RWPE2 (cell line): ENCODE measurements around the gene SPAG16.

ENCODE experiments used
- ATAC-seq: fragments of 200-7000 bp; cut with Tn5 transposase; 3 replicates; pipeline ENCODE4 v1.9.1; 2021; ENCODE audit warnings: low read depth
- DNase-seq: peaks from one replicate; pipeline ENCODE4 v3.0.0-alpha.2; 2020; ENCODE audit warnings: low spot score
- H3K27ac ChIP-seq: fragments of 450-650 bp; 2 replicates; pipeline ENCODE4 v1.5.1; 2017; ENCODE audit warnings: mild to moderate bottlenecking; ENCODE audit not compliant: poor library complexity, severe bottlenecking
- H3K27me3 ChIP-seq: fragments of 250-450 bp; sonication (Bioruptor Pico); 2 replicates; pipeline ENCODE4 v1.5.1; 2021; ENCODE audit warnings: mild to moderate bottlenecking, moderate library complexity; ENCODE audit not compliant: insufficient read depth, poor library complexity, severe bottlenecking
- H3K36me3 ChIP-seq: fragments of 250-450 bp; sonication (Bioruptor Pico); 2 replicates; pipeline ENCODE4 v1.5.1; 2020; ENCODE audit warnings: low read depth, mild to moderate bottlenecking, moderate library complexity
- H3K4me1 ChIP-seq: fragments of 250-450 bp; sonication (Bioruptor Pico); 2 replicates; pipeline ENCODE4 v1.5.1; 2021; ENCODE audit warnings: mild to moderate bottlenecking, moderate library complexity; ENCODE audit not compliant: insufficient read depth, poor library complexity, severe bottlenecking
- H3K4me3 ChIP-seq: fragments of 250-450 bp; sonication (Bioruptor Pico); 2 replicates; pipeline ENCODE4 v1.5.1; 2021; ENCODE audit warnings: mild to moderate bottlenecking, moderate library complexity; ENCODE audit not compliant: severe bottlenecking
- H3K9me3 ChIP-seq: fragments of 250-450 bp; sonication (Bioruptor Pico); 2 replicates; pipeline ENCODE4 v1.5.1; 2021; ENCODE audit warnings: mild to moderate bottlenecking, moderate library complexity; ENCODE audit not compliant: severe bottlenecking
- CTCF ChIP-seq: fragments of 450-650 bp; IDR thresholded peaks from one replicate; pipeline ENCODE4 v1.5.1; 2017; ENCODE audit warnings: mild to moderate bottlenecking, moderate library complexity; ENCODE audit not compliant: poor library complexity, severe bottlenecking

The SPAG16 gene

GRCh38 chr2:213315168-213315876, 31.1 kb downstream of the SPAG16 start:
- Histone ChIP-seq H3K36me3 (peaks cover 33% of the 10 kb centered on the region), H3K27ac (no peak overlapping the region), H3K4me1 (no peaks in the 10 kb centered on the region), H3K4me3 (no peak overlapping the region), H3K27me3 (no peaks in the 10 kb centered on the region), H3K9me3 (no peaks in the 10 kb centered on the region)
- ATAC-seq (no peak), DNase-seq (no peak)
- TF ChIP-seq CTCF, result no peak

GRCh38 chr2:213316001-213316735, 31.9 kb downstream of the SPAG16 start:
- TF ChIP-seq CTCF, result no peak
- H3K4me1 ChIP-seq, result no peaks in the 10 kb centered on the region
- H3K27me3 ChIP-seq, result no peaks in the 10 kb centered on the region
- no peaks in the 10 kb centered on the region for H3K9me3 ChIP-seq
- ATAC-seq (no peak), DNase-seq (no peak)
- H3K4me3 ChIP-seq, result no peak overlapping the region
- peaks cover 29% of the 10 kb centered on the region for H3K36me3 ChIP-seq
- no peak overlapping the region for H3K27ac ChIP-seq

DNA sequence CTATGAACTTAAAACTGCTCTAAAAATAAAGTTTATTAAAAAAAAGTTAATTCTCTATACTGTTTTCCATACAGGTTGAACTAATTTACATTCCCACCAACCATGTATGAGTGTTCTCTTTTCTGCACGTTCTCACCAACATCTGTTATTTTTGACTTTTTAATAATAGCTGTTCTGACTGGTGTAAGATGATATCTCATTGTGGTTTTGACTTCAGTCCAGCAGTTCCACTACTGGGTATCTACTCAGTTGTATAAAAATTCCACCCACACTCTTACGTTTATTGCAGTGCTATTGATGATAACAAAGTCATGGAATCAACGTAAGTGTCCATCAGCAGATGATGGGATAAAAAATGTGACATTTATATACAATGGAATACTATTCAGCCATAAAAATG, 33.7 kb downstream of the SPAG16 start:
- TF ChIP-seq CTCF, result no peak
- Histone ChIP-seq H3K27me3 (no peaks in the 10 kb centered on the region), H3K9me3 (no peaks in the 10 kb centered on the region), H3K36me3 (peaks cover 27% of the 10 kb centered on the region), H3K4me3 (no peak overlapping the region), H3K27ac (no peak overlapping the region), H3K4me1 (no peaks in the 10 kb centered on the region)
- no peak for ATAC-seq
- DNase-seq, result no peak

GRCh38 chr2:213320604-213321003, 36.3 kb downstream of the SPAG16 start:
- no peaks in the 10 kb centered on the region for H3K9me3 ChIP-seq
- no peak for DNase-seq
- peaks cover 24% of the 10 kb centered on the region for H3K36me3 ChIP-seq
- TF ChIP-seq CTCF, result no peak
- H3K4me3 ChIP-seq, result no peak overlapping the region
- H3K27ac ChIP-seq, result no peak overlapping the region
- no peak for ATAC-seq
- H3K4me1 ChIP-seq, result no peaks in the 10 kb centered on the region
- H3K27me3 ChIP-seq, result no peaks in the 10 kb centered on the region
